NCI-H226 (cell line): ENCODE measurements around the gene MINDY1.

Experiments
- DNase-seq: peaks from one replicate; pipeline ENCODE4 v3.0.0-alpha.2; 2015

The MINDY1 gene

GRCh38 chr1:150964164-150964489, 42.6 kb downstream of the MINDY1 start:
- no peak for DNase-seq

GRCh38 chr1:150963321-150964163, 43.2 kb downstream of the MINDY1 start:
- DNase-seq = no peak

- no peak for DNase-seq
Measured at GRCh38 chr1:150961756-150962155, 44.9 kb downstream of the MINDY1 start.

- no peak for DNase-seq
Measured at GRCh38 chr1:150960646-150961045, 46.1 kb downstream of the MINDY1 start.

GRCh38 chr1:150957666-150958065, 49.0 kb downstream of the MINDY1 start:
- no peak for DNase-seq

GRCh38 chr1:150955280-150955679, 51.4 kb downstream of the MINDY1 start:
- DNase-seq = no peak

- DNase-seq = no peak
Measured at GRCh38 chr1:150954708-150955107, 52.0 kb downstream of the MINDY1 start.
